AG20443 (cell line): Measurements from ENCODE around the gene CAAP1.
"Not testable (repeated sequence)": the region's sequence is repeated elsewhere in the genome, so short reads cannot be mapped to it uniquely, and the experiment has no call there.

ENCODE experiments used
- DNase-seq: peaks from one replicate; pipeline ENCODE4 v3.0.0; 2012; ENCODE audit warnings: low spot score, mixed read lengths

Gene CAAP1, protein sequence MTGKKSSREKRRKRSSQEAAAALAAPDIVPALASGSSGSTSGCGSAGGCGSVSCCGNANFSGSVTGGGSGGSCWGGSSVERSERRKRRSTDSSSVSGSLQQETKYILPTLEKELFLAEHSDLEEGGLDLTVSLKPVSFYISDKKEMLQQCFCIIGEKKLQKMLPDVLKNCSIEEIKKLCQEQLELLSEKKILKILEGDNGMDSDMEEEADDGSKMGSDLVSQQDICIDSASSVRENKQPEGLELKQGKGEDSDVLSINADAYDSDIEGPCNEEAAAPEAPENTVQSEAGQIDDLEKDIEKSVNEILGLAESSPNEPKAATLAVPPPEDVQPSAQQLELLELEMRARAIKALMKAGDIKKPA

DNA sequence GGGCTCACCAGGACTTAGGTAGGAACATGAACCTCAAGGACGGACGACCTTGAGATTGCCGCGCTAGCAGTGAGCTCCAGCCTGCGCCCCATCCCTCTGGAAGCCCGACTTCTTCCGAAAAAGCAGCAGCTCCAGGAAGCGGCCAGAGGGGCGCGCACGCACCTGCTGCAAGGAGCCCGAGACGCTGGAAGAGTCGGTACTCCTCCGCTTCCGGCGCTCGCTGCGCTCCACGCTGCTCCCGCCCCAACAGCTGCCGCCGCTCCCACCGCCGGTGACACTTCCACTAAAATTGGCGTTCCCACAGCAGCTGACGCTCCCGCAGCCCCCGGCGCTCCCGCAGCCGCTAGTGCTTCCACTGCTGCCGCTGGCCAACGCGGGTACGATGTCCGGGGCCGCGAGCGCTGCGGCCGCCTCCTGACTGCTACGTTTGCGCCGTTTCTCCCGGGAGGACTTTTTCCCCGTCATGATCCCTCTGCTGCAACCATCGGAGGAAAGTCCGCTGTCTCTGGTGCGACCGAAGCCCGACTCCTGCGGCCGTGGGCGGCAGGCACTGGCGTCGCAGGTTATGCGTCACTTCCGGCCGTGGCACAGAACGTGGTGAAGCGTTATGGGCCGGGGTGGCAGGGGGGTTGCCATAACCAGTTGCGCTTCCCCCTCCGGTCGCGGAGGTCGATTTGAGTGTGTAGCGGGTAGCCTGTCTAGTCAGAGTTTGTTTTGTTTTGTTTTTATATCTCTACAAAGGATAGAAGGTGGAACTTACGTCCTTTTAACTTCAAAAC, at the start of gene CAAP1:
Gene CAAP1 (minus strand): TSS at position 552 of the 779 bp plus-strand sequence. CDS start 87 bp downstream, at position 465.
- peak; percentile 98 for DNase-seq

DNA sequence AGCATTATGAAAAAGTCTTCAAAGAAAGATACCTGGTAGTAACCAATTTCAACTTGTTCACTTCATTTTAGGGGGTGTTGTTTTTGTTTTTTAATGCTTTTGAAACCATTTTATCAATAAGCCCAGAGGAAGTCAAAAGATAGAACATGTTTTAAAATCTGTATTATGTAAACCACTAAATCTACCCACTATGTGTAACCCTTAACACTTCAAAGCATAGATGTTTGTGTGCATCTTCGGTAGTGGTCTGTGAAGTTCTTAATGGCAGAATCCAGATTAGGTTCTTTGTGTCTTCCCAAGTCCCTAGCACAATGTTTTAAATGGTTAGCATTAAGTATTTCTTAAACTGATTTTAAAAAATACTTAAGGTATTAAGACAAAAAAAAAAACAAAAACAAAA, 48.2 kb upstream of the CAAP1 start:
- no peak for DNase-seq

DNA sequence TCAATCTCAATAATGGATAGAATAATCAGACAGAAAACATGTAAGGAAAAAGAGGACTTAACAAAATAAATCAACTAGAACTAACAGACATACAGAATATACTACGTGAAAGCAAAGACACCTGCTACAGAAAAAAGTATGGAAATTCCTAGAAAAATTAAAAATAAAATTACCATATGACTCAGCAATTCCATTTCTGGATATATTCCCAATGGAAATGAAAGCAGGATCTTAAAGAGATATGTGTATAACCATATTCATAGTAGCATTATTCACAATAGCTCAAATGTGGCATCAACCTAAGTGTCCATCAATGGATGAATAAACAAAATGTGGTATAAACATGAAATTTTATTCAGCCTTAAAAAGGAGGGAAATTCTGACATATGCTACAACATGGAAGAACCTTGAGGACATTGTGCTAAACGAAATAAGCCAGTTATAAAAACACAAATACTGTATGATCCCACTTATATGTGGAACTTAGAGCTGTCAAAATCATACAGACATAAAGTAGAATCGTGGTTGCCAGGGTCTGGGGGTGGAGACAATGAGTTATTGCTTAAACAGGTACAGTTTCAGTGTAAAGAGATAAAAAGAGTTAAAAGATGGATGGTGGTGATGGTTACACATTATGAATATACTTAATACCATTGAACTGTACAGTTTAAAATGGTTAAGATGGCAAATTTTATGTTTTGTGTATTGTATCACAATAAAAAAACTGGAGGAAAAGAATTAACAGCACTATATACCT, 47.5 kb upstream of the CAAP1 start:
- no peak for DNase-seq

DNA sequence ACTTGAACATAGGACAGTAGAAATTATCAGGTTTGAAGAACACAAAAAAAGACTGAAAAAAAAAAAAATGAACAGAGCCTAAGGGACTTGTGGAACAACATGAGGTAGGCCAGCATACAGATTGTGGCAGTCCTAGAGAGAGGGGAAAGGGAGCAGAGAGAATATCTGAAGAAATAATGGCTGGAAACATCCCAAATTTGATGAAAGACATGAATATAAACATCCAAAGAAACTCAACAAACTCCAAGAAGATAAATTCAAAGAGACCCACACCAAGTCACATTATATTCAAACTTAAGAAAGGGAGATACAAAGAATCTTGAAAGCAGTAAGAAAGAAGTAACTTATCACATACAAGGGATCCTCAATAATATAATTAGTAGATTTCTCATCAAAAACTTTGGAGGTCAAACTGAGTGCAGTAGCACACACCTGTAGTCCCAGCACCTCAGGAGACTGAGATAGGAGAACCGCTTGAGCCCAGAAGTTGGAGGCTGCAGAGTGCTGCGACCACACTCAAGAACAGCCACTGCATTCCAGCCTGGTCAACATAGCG, 45.3 kb upstream of the CAAP1 start:
- no peak for DNase-seq

DNA sequence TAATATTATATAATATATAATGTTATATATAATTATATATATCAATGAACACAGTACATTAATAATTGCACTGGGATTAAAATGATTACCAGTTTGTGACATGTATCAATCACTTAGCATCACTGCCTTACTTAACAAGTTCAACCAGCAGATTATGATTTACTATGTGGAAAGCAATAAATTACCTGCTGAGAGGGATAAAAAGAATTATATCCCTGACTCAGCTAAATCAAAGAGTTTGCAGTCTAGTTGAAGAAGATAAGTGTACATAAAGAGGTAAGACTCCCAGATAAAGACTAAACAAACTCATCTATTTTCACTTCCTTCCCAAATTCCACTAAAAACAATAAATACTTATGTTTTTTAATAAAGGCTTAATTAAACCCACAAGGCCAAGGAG, 43.2 kb upstream of the CAAP1 start:
- DNase-seq, result no peak

DNA sequence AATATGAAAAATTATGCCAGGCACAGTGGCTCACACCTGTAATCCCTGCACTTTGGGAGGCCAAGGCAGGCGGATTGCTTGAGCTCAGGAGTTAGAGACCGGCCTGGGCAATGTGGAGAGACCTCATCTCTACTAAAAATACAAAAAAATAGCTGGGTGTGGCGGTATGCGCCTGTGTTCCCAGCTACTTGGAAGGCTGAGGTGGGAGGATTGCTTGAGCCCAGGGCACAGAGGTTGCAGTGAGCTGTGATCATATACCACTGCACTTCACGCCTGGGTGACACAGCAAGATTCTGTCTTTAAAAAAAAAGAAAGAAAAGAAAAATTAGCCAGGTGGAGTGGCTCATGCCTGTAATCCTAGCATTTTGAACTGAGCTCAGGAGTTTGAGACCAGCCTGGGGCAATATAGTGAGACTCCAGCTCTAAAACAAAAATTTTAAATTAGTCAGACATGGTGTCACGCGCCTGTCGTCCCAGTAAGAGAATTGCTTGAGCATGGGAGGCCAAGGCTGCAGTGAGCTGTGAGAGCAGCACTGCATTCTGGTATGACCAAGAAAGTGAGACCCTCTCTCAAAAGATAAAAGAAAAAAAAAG, 36.4 kb upstream of the CAAP1 start:
- DNase-seq, result no peak

DNA sequence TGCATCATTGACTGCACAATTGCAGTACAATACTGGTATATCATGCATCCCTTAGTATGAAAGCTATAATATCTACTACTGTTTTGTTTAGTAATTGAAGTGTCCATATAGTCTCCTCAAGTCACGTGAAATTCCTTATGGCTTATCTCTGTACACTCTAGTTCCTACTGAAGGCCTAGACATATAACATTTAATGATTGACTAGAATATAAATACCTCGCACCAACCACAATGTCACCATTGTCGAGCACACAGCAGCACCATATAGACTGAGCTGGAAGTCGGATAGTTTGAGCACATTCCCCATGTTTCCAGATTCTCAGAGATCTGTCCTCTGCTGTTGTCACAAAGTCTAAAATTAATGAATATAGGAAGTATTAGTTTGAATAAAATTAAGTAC, 33.0 kb upstream of the CAAP1 start:
- no peak for DNase-seq

DNA sequence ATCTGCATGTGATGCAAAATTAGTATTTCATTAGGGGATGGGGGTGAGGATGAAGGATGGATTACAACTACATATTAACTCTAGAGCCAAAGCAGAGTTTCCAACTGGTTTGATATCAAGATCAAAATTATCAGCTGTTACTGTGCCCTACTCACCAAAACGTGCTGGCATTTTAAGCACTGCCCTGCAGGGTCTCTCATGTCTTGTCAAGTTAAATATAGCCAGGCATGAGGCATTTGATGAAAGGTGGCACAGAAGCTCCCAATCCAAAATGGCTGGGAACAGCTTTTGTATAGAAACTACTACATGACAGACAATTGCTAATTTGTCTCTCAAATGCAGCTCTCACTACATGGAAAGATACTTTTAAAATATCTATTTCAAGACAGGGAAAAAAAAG, 27.1 kb upstream of the CAAP1 start:
- no peak for DNase-seq

DNA sequence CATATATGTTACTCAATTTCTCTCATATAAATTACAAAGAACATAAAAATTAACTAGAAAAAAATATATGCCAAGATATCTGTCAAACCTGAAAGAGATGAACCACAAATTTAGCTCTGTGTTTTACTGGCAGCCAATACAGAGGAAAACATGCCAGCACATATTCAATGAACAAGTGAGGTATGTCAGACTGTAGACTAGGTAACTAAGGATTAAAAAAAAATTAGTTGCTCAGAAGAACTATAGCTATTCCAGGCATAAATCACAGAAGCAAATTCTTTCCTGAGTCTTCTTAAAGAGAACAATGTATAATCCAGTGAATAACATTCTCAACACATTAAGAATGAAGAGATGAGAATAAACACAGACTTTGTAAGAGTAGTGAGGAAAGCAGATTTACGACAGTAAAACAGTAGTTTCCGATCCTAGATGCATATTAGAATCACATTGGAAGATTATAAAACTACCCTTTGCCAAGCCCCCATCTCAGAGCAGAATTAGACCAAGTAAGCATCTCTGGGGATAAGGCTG, 20.6 kb upstream of the CAAP1 start:
- DNase-seq, result no peak

DNA sequence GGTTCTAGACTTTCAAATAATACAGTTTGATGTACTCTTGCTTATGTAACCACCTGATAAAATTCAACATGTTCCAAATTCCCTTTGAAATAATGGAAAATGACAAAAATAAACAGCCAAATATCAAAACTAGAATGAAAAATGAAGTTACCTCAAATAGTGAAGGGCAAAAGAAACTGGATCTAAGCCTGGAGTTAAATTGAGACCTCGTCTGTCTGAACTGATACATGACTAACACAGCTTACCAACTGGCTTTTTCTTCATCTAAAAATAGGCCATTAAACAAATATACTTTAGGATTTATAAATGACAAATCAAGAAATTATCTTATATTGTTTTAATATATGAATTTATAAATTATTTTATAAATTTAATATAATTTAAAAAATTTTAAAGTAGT, 12.1 kb upstream of the CAAP1 start:
- DNase-seq, result no peak

DNA sequence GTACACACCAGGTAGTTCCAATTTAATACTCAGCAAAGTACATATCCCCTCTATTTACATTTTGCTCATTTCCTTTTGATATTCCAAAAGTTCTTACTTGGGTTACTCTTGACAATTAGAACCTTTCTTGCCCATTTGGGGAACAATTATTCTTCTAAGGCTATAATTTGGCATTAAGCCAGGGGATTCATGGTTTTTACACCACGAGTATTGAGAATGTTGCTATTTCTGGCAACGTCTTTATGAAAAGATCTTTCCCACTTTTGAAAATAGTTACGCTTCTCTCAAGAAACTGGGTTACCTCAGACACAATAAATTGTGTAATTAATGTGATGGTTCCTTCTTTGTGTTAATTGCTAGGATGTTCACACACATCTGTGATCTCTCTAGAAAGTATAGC, 11.5 kb upstream of the CAAP1 start:
- no peak for DNase-seq

DNA sequence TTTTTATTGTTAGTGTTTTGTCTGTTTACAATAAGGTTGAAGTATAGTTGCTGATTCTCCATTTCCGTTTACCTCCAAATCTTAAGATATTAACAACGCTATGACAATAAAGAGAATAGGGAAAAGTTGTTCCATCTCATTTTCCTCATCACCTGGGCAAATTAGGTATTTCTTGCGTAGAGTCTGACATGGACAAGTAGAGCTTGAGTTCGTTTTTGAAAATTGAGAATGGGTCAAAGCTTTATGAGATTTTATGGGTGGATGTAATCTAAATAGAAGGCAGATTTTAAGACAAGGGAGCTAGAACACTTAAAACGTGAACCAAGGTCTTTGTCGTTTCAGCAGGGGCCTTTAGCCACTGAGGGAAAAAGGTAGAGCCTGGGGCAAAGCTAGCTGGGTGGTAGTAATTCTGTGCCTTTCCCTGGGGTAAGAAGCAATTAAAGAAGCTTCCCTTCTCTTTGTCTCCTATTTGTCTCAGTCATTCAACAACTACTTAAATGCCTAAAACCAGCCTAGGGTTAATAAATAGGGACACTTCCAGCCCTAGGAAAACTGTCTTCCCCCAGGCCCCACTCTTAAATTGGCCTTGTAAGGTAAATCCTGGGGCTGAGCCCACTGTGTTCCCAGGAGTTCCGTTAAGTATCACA, 551 bp upstream of the CAAP1 start:
- DNase-seq, result no peak

DNA sequence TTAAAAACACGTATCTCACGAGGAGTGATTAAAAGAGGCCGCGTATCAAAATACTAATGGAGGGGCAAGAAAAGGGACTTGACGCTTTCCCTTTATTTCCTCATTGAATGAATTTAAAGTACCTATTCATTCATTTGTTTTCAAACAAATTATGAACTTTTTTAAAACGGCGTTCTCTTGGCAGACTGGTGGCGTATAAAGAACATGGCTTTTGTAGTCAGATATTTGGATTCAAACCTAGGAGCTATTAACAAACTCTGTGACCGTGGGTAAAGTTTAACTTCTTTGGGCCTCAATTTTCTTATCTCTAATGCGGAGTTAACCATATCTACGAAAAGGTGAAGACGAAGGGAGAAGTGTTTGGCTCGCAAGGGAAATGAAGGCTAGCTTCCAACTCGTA, 876 bp downstream of the CAAP1 start:
- no peak for DNase-seq

DNA sequence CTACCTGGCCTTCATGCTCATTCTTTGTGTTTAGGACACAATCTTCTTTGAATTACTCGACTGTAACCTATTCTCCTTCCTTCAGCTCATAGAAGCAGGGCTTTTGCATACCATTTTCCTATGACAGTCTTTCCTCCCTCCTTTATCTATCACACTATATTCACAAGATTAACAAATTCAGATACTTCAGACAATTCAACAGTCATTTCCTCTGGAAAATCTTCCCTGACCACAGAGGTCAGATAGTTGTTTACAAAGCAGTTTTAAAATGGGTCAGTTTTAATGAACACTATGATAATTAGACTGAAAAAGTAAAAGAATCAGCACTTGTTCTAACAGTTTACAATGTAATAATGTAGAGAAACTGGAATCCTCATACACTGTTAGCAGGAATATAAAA, 4.3 kb downstream of the CAAP1 start:
- DNase-seq, result no peak

DNA sequence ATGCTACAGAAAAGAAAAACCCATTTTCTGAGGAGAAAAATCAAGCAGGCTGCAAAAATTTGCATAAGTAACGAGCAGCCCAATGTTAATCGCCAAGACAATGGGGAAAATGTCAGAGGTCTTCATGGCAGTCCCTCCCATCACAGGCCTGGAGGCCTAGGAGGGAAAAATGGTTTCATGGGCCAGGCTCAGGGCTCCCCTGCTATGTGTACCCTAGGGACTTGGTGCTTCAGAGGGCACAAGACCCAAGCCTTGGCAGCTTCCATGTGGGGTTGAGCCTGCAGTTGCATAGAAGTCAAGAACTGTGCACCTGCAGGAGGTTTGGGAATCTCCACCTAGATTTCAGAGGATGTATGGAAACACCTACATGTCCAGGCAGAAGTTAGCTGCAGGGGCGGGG, 10.4 kb downstream of the CAAP1 start:
- no peak for DNase-seq

DNA sequence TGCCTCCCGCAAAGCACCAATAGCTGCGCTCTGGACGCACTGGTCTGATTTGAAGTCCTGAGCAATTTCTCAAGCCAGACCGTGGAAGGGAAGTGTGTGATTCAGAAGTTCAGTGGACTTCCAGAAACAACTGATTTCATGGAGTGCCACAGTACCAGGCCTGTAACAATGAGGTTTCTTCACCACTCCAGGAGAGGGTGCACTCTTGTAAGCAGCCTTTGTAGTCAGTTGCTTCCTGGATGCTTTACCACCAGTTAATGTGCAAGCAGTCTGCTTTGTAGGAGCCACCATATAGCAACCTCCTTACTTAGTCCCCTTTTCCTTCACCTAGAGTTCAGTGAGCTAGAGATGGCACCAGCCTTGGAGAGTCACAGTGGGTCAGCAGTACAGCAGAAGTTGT, 12.3 kb downstream of the CAAP1 start:
- no peak for DNase-seq

DNA sequence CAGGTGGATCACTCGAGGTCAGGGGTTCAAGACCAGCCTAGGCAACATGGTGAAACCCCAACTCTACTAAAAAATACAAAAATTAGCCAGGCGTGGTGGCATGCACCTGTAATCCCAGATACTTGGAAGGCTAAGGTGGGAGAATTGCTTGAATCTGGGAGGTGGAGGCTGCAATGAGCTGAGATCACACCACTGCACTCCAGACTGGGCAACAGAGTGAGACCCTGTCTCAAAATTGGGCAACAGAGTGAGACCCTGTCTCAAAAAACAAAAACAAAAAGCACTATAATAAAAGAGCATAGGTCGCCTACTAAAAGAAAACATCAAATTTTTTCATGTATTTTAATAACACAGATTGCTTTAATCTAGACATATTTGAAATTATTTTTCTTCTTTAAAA, 17.4 kb downstream of the CAAP1 start:
- DNase-seq, result not testable (repeated sequence)

DNA sequence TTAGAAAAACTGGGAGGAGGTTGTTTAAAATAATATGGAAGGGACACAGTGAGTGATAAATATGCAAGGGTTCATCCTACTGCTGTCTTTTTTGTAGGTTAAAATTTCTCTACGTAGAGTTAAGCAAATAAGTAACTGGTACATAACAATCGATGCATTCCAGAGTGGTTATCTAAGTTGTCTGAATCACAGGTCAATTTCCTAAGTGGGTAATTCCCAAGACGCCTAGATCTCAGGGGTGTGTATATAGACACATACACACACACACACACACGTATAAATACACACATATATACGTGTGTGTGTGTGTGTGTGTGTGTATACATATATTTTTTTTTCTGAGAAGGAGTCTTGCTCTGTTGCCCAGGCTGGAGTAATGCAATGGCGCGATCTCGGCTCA, 22.3 kb downstream of the CAAP1 start:
- DNase-seq, result no peak

DNA sequence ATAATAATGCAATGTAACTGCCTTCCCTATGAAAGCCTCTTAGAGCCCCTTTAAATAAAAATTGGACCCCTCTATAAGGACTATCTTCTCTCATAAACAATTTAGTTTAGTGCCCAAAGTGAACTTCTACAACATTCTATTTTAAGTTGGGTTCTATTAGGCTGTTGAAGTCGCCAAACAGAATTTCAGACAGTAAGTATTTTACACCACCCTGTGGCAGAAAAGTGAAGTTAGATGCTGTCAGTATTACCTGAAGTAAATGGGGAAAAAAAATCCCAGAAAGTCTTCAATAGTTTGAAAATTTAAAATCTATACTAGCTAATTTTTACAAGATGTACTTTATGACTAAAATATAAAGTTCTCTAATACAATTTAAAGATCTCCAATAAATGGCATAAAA, 29.5 kb downstream of the CAAP1 start:
- peak; percentile 10 for DNase-seq

DNA sequence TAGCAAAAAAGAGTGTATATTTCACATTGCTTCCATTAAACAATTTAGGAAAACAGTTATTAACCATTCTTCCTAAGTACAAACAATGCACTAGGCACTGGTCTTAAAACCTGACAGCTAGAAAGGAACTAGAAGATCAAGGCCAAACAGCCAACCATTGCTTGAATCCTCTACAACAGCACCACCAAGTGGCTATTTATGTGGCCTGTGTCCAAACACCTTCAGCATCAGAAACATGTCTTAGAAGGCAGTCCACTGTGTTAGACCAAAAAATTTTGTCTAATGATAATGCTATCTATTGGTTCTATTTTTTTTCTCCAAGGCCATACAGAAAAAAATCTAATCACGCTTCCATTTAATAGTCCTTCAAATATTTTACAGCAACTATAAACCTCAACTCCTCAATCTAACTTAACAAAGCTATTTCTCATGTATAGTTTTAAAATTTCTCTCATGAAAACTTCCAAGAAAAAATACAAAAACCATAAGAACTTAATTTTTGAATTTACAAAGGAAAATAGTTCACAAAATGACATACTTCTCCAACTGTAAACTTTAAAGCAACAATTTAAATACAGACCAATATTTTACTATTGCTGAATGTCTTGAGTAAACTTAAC, 36.1 kb downstream of the CAAP1 start:
- DNase-seq, result peak; percentile 35

DNA sequence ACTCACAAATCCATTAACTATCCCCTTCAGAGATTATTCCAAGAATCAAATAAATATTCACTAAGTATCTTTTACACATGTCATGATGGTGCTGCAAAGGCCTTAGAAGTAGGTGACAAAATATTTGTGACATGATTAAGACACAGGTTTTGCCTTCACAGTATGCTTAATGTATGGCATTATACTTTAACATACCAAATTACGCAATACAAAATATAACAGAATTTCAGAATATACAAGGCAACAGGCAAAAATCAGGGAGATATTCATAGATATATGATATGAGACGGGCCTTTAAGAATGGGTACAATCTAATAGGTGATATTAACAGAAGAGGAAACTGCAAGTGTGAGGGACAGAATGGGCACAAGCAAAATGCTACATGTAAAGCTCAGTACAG, 41.6 kb downstream of the CAAP1 start:
- no peak for DNase-seq
